WTC11 (cell line): Measurements from ENCODE around the gene PLEKHM3. TPM values are rescaled to one million over a fixed set of nuclear protein-coding genes. Genes with fewer than 3 reads are reported as not detected.

Source experiments
- ATAC-seq: fragments of 200-7000 bp; cut with Tn5 transposase; 2 replicates; pipeline ENCODE4 v1.10.0; 2021; ENCODE audit warnings: mild to moderate bottlenecking, moderate library complexity
- CTCF ChIA-PET: fragments of 300-600 bp; sonication (Branson Sonifier 250); formaldehyde crosslinking; loops from one replicate; lab custom pipeline; 2021; ENCODE audit warnings: antibody characterized with exemption; lab: Charles Lee
- POLR2A ChIA-PET: fragments of 350-600 bp; sonication (Branson Sonifier 250); formaldehyde crosslinking; loops from one replicate; lab custom pipeline; 2021; ENCODE audit warnings: antibody characterized with exemption; lab: Charles Lee
- DNase-seq: peaks from one replicate; pipeline ENCODE4 v3.0.0; 2021; ENCODE audit warnings: low spot score
- H3K27ac Mint-ChIP-seq: 2 replicates; pipeline ENCODE4 v1.8.0; 2021; ENCODE audit warnings: mixed read lengths
- H3K27me3 Mint-ChIP-seq: 2 replicates; pipeline ENCODE4 v1.8.0; 2021; ENCODE audit warnings: low read depth, mild to moderate bottlenecking, moderate library complexity, mixed read lengths
- H3K36me3 Mint-ChIP-seq: 2 replicates; pipeline ENCODE4 v1.8.0; 2021; ENCODE audit warnings: mixed read lengths
- H3K4me1 Mint-ChIP-seq: 2 replicates; pipeline ENCODE4 v1.8.0; 2022; ENCODE audit warnings: mixed read lengths
- H3K4me3 Mint-ChIP-seq: 2 replicates; pipeline ENCODE4 v1.8.0; 2021; ENCODE audit warnings: mild to moderate bottlenecking, moderate library complexity, mixed read lengths
- H3K9me3 Mint-ChIP-seq: 2 replicates; pipeline ENCODE4 v1.8.0; 2021; ENCODE audit warnings: mixed read lengths
- AR ChIP-seq: fragments of 250-450 bp; sonication (Bioruptor Pico); IDR thresholded peaks from 2 replicates; pipeline ENCODE4 v1.9.0; 2021; ENCODE audit warnings: mild to moderate bottlenecking
- EMX1 ChIP-seq: fragments of 250-450 bp; sonication (Bioruptor Pico); IDR thresholded peaks from 2 replicates; pipeline ENCODE4 v1.8.0; 2021; ENCODE audit warnings: mild to moderate bottlenecking
- ETV6 ChIP-seq: sonication (generic); formaldehyde crosslinking; IDR thresholded peaks from 2 replicates; pipeline ENCODE4 v1.8.1; 2022; ENCODE audit warnings: mild to moderate bottlenecking, missing genetic modification reagents
- NR1H2 ChIP-seq: sonication (generic); formaldehyde crosslinking; IDR thresholded peaks from 2 replicates; pipeline ENCODE4 v1.9.0; 2021; ENCODE audit warnings: mild to moderate bottlenecking, moderate library complexity, missing genetic modification reagents
- NR3C1 ChIP-seq: sonication (generic); formaldehyde crosslinking; conservative IDR thresholded peaks from 2 replicates; pipeline ENCODE4 v1.8.1; 2023; ENCODE audit warnings: low read depth, mild to moderate bottlenecking, missing genetic modification reagents
- PRDM15 ChIP-seq: sonication (generic); formaldehyde crosslinking; IDR thresholded peaks from 2 replicates; pipeline ENCODE4 v1.8.0; 2022; ENCODE audit warnings: missing genetic modification reagents
- SMAD3 ChIP-seq: sonication (generic); formaldehyde crosslinking; IDR thresholded peaks from 2 replicates; pipeline ENCODE4 v1.8.0; 2022; ENCODE audit warnings: missing genetic modification reagents, mild to moderate bottlenecking, borderline replicate concordance
- STAT6 ChIP-seq: sonication (generic); formaldehyde crosslinking; conservative IDR thresholded peaks from 2 replicates; pipeline ENCODE4 v1.8.1; 2023; ENCODE audit warnings: mild to moderate bottlenecking, low read depth, missing genetic modification reagents, moderate library complexity
- TEAD4 ChIP-seq: sonication (generic); formaldehyde crosslinking; IDR thresholded peaks from 2 replicates; pipeline ENCODE4 v1.8.0; 2022; ENCODE audit warnings: mild to moderate bottlenecking, missing genetic modification reagents
- TP53 ChIP-seq: sonication (generic); formaldehyde crosslinking; IDR thresholded peaks from 2 replicates; pipeline ENCODE4 v1.8.1; 2023; ENCODE audit warnings: mild to moderate bottlenecking, missing genetic modification reagents
- ZNF121 ChIP-seq: sonication (generic); formaldehyde crosslinking; IDR thresholded peaks from 2 replicates; pipeline ENCODE4 v1.8.0; 2023; ENCODE audit warnings: missing genetic modification reagents
- ZNF317 ChIP-seq: sonication (generic); formaldehyde crosslinking; IDR thresholded peaks from 2 replicates; pipeline ENCODE4 v1.8.1; 2023; ENCODE audit warnings: low read depth, mild to moderate bottlenecking, moderate library complexity, missing genetic modification reagents, borderline replicate concordance
- ZNF396 ChIP-seq: fragments of 250-450 bp; sonication (Bioruptor Pico); IDR thresholded peaks from 2 replicates; pipeline ENCODE4 v1.8.0; 2021; ENCODE audit warnings: mild to moderate bottlenecking, moderate library complexity, borderline replicate concordance
- ZNF416 ChIP-seq: fragments of 250-450 bp; sonication (Bioruptor Pico); IDR thresholded peaks from 2 replicates; pipeline ENCODE4 v1.9.0; 2021; ENCODE audit warnings: mild to moderate bottlenecking, inconsistent platforms
- total RNA-seq: library from RNA; stranded (reverse); gene quantifications from 3 replicates; pipeline ENCODE4 v1.2.3, GENCODE V29; 2021
- TF ChIP-seq, protein P1 (sequence below): fragments of 250-450 bp; sonication (Bioruptor Pico); conservative IDR thresholded peaks from 2 replicates; pipeline ENCODE4 v1.9.0; 2021; ENCODE audit warnings: mild to moderate bottlenecking
- TF ChIP-seq, protein P2 (sequence below): fragments of 250-450 bp; sonication (Bioruptor Pico); IDR thresholded peaks from 2 replicates; pipeline ENCODE4 v1.8.0; 2021; ENCODE audit warnings: mild to moderate bottlenecking
- TF ChIP-seq, protein P3 (sequence below): sonication (generic); formaldehyde crosslinking; IDR thresholded peaks from 2 replicates; pipeline ENCODE4 v1.8.0; 2022; ENCODE audit warnings: mild to moderate bottlenecking, missing genetic modification reagents
- TF ChIP-seq, protein P4 (sequence below): sonication (generic); formaldehyde crosslinking; IDR thresholded peaks from 2 replicates; pipeline ENCODE4 v1.8.0; 2022; ENCODE audit warnings: mild to moderate bottlenecking, missing genetic modification reagents

Gene PLEKHM3
- total RNA-seq, 1 experiment from 2014 or later: 5.8 TPM

DNA sequence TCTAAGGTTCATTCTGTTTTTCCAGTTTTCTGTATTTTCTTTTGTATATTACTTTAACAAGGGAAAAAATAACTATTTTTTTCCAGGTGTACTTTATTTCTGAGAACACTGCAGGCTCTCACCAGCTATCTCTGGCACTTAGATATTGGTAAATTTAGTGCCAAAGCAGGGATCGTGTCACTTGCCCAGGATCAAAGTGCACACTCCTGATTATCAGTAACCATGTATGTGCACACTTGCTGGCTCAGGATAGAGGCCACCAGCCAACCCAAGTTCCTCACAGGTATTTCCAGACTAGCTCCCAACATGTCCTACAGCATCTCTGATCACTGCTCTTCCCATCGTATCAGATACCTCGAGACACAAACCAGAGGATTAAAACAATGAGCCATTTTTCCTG is 249.9 kb downstream of the PLEKHM3 start (continued):
- TF ChIP-seq STAT6 (CRISPR knock-in tag): no peak
- no peak for TF ChIP-seq SMAD3 (CRISPR knock-in tag)
- TF ChIP-seq, protein P1, sequence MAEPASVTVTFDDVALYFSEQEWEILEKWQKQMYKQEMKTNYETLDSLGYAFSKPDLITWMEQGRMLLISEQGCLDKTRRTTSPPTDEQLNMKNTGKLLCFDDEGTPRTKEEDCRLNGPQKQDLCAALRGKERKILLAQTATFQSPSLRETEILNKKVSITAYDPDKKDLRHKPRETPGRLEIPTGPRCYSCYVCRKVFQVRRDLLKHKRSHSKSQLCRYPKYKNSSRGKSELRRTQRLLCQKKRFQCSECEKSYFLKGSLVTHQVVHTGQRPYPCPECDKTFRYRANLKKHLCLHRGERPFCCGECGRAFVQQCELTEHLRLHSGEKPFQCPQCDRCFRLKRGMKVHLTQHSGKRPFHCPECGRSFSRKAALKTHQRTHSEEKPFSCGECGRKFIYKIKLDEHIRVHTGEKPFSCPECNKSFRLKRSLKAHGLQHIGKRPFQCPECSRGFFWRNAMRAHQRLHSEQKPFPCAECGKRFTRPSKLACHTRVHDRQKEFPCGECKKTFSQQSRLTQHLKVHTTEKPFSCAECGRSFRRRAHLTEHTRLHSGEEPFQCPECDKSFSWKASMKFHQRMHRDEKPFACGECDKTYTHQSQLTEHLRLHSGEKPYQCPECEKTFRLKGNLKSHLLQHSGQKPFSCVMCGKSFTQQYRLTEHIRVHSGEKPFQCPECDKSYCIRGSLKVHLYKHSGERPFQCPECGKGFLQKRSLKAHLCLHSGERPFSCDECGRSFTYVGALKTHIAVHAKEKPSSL (CRISPR knock-in tag): no peak
- TF ChIP-seq, protein P2, sequence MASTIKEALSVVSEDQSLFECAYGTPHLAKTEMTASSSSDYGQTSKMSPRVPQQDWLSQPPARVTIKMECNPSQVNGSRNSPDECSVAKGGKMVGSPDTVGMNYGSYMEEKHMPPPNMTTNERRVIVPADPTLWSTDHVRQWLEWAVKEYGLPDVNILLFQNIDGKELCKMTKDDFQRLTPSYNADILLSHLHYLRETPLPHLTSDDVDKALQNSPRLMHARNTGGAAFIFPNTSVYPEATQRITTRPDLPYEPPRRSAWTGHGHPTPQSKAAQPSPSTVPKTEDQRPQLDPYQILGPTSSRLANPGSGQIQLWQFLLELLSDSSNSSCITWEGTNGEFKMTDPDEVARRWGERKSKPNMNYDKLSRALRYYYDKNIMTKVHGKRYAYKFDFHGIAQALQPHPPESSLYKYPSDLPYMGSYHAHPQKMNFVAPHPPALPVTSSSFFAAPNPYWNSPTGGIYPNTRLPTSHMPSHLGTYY (CRISPR knock-in tag): no peak
- TF ChIP-seq, protein P3, sequence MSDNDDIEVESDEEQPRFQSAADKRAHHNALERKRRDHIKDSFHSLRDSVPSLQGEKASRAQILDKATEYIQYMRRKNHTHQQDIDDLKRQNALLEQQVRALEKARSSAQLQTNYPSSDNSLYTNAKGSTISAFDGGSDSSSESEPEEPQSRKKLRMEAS (CRISPR knock-in tag): no peak
- TF ChIP-seq TP53 (CRISPR knock-in tag): no peak
- no peak for TF ChIP-seq PRDM15 (CRISPR knock-in tag)
- TF ChIP-seq, all 79 proteins: peak for 0

DNA sequence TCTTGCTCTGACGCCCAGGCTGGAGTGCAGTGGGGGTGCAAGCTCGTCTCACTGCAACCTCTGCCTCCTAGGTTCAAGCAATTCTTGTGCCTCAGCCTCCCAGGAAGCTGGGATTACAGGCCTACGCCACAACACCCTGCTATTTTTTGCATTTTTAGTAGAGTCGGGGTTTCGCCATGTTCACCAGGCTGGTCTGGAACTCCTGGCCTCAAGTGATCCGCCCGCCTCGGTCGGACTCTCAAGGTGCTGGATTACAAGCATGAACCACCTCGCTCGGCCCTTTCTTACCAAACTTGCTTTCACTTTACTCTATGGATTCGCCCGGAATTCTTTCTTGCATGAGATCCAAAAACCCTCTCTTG is 252.5 kb downstream of the PLEKHM3 start:
- ChIA-PET CTCF (interaction anchor here (0.7 to 1.5 kb wide), 3 partner anchors 19 to 267 kb away, joined by 3 to 8 read pairs (median 3); no protein-coding TSS in a partner anchor), POLR2A (no interaction called here)
- peak overlapping the region; percentile 15 for H3K4me3 Mint-ChIP-seq
- H3K27me3 Mint-ChIP-seq: no peaks in the 10 kb centered on the region; the same call in 1 of the 2 replicates
- peak; percentile 82 for TF ChIP-seq ETV6 (CRISPR knock-in tag)
- TF ChIP-seq ZNF317 (CRISPR knock-in tag): no peak
- peaks cover 49% of the 10 kb centered on the region for H3K4me1 Mint-ChIP-seq
- no peak for DNase-seq
- no peaks in the 10 kb centered on the region for H3K9me3 Mint-ChIP-seq
- peaks cover under 1% of the 10 kb centered on the region for H3K36me3 Mint-ChIP-seq
- H3K27ac Mint-ChIP-seq: peak overlapping the region; percentile 89
- ATAC-seq: no peak

DNA sequence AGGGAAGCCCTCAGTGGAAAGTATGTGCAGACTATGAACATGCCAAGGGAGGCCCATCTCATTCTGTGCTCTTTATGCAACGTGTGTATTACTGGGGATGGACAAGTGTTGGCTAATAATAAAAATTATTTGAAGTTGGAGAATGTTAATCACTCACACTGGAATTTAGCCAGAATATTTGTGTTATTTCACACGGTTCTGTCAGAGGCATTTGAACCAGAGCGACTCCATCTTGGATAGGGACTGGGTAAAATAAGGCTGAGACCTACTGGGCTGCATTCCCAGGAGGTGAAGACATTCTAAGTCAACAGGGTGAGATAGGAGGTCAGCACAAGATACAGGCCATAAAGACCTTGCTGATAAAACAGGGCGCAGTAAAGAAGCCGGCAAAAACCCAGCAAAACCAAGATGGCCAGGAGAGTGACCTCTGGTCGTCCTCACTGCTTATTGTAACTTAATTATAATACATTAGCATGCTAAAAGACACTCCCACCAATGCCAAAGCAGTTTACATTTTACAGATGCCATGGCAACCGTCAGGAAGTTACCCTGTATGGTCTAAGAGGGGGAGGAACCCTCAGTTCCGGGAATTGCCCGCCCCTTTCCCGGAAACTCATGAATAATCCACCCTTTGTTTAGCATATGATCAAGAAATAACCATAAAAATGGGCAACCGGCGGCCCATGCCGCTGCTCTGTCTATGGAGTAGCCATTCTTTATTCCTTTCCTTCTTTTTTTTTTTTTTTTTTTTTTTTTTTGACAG is 253.1 kb downstream of the PLEKHM3 start:
- Mint-ChIP-seq H3K4me3 (peak overlapping the region; percentile 15), H3K27ac (peak overlapping the region; percentile 89), H3K9me3 (no peaks in the 10 kb centered on the region), H3K36me3 (peaks cover 6% of the 10 kb centered on the region), H3K4me1 (peaks cover 55% of the 10 kb centered on the region), H3K27me3 (no peaks in the 10 kb centered on the region)
- DNase-seq (peak; percentile 72), ATAC-seq (peak; percentile 10)
- CTCF ChIA-PET: interaction anchor here (0.7 to 1.5 kb wide), 3 partner anchors 19 to 268 kb away, joined by 3 to 8 read pairs (median 3); no protein-coding TSS in a partner anchor
- POLR2A ChIA-PET: no interaction called here
- TF ChIP-seq TEAD4 (CRISPR knock-in tag) (no peak), ZNF121 (CRISPR knock-in tag) (no peak), NR3C1 (no peak), ZNF396 (peak; percentile 87; the same call in 1 of the 2 replicates), EMX1 (CRISPR knock-in tag) (no peak), ZNF416 (CRISPR knock-in tag) (no peak), NR1H2 (CRISPR knock-in tag) (no peak), AR (CRISPR knock-in tag) (0 out of 2 replicates have a peak, but pooled peaks have one; percentile 63)
- TF ChIP-seq, protein P4, sequence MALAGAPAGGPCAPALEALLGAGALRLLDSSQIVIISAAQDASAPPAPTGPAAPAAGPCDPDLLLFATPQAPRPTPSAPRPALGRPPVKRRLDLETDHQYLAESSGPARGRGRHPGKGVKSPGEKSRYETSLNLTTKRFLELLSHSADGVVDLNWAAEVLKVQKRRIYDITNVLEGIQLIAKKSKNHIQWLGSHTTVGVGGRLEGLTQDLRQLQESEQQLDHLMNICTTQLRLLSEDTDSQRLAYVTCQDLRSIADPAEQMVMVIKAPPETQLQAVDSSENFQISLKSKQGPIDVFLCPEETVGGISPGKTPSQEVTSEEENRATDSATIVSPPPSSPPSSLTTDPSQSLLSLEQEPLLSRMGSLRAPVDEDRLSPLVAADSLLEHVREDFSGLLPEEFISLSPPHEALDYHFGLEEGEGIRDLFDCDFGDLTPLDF (CRISPR knock-in tag): no peak
